Measurements from ENCODE around the gene MICALL2. TPM values are rescaled to one million over a fixed set of nuclear protein-coding genes. Genes with fewer than 3 reads are reported as not detected.

The MICALL2 gene
- polyA plus RNA-seq, 2 of the 4 experiments (the other 2 are of a cell fraction), result 6.1 to 20.6 TPM

DNA sequence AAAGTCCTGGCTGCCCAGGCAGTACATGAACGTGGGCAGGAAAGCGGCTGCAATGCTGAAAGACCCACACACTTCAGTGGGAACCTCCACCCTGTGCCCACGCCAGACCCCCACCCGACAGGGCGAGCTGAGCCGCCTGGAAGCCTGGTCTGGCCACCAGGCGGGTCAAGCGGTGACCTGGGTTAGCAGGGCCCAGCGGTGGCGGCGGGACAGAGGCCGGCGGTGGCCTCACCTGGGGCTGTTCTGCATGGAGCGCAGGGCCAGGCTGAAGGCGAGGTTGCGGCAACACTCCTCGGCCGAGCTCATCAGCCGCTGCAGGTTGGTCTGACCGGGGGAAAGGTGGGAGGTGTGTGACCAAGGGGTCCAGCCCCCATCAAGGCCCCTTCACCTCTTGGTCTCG lies 11.6 kb upstream of the MICALL2 start:
- ATAC-seq (no peak), FAIRE-seq (no peak), DNase-seq (ENCODE audit: low read depth in 1 of 2, low spot score in 1 of 2) (no peak)
- Histone ChIP-seq H3K9me3 (no peaks in the 10 kb centered on the region), H3K4me1 (peaks cover 17% of the 10 kb centered on the region), H3K4me3 (no peak overlapping the region), H3K27ac (no peak overlapping the region), H3K4me2 (no peak overlapping the region)
- TF ChIP-seq TP53 (CRISPR knock-in tag; IDR thresholded peaks at IDR 0.05), result no peak
- TF ChIP-seq, protein P1, sequence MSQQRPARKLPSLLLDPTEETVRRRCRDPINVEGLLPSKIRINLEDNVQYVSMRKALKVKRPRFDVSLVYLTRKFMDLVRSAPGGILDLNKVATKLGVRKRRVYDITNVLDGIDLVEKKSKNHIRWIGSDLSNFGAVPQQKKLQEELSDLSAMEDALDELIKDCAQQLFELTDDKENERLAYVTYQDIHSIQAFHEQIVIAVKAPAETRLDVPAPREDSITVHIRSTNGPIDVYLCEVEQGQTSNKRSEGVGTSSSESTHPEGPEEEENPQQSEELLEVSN (IDR thresholded peaks at IDR 0.05; ENCODE audit: borderline replicate concordance, low read depth), result no peak
- TF ChIP-seq FOSB (CRISPR knock-in tag; IDR thresholded peaks at IDR 0.05), result no peak
- TF ChIP-seq, protein P2, sequence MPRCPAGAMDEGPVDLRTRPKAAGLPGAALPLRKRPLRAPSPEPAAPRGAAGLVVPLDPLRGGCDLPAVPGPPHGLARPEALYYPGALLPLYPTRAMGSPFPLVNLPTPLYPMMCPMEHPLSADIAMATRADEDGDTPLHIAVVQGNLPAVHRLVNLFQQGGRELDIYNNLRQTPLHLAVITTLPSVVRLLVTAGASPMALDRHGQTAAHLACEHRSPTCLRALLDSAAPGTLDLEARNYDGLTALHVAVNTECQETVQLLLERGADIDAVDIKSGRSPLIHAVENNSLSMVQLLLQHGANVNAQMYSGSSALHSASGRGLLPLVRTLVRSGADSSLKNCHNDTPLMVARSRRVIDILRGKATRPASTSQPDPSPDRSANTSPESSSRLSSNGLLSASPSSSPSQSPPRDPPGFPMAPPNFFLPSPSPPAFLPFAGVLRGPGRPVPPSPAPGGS (IDR thresholded peaks at IDR 0.05), result no peak
- no peak for TF ChIP-seq NR3C1 (IDR thresholded peaks at IDR 0.05)
- TF ChIP-seq CHD4 (IDR thresholded peaks at IDR 0.05; ENCODE audit: borderline replicate concordance), result no peak
- no peak for TF ChIP-seq POLR2A (IDR thresholded peaks at IDR 0.05; ENCODE audit: low read length)
- TF ChIP-seq, protein P3, sequence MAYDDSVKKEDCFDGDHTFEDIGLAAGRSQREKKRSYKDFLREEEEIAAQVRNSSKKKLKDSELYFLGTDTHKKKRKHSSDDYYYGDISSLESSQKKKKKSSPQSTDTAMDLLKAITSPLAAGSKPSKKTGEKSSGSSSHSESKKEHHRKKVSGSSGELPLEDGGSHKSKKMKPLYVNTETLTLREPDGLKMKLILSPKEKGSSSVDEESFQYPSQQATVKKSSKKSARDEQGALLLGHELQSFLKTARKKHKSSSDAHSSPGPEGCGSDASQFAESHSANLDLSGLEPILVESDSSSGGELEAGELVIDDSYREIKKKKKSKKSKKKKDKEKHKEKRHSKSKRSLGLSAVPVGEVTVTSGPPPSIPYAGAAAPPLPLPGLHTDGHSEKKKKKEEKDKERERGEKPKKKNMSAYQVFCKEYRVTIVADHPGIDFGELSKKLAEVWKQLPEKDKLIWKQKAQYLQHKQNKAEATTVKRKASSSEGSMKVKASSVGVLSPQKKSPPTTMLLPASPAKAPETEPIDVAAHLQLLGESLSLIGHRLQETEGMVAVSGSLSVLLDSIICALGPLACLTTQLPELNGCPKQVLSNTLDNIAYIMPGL (CRISPR knock-in tag; IDR thresholded peaks at IDR 0.05; ENCODE audit: borderline replicate concordance), result no peak
- TF ChIP-seq FOXS1 (CRISPR knock-in tag; IDR thresholded peaks at IDR 0.05), result no peak
- no peak for TF ChIP-seq EHF (CRISPR knock-in tag; IDR thresholded peaks at IDR 0.05)
- TF ChIP-seq CBX8 (IDR thresholded peaks at IDR 0.05), result no peak
- TF ChIP-seq MAZ (IDR thresholded peaks at IDR 0.05; ENCODE audit: borderline replicate concordance, low read depth, low read length), result no peak
- no peak for TF ChIP-seq CEBPB (IDR thresholded peaks at IDR 0.05)
- TF ChIP-seq, protein P4, sequence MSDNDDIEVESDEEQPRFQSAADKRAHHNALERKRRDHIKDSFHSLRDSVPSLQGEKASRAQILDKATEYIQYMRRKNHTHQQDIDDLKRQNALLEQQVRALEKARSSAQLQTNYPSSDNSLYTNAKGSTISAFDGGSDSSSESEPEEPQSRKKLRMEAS (IDR thresholded peaks at IDR 0.05), result no peak
- ChIA-PET CTCF (interaction anchor here (1.0 to 6.1 kb wide), 4 partner anchors 13 to 244 kb away, joined by 3 to 103 read pairs (median 7); no protein-coding TSS in a partner anchor), POLR2A (no interaction called here)
- 95% methylated on average over 10 of the region's 21 CpGs for WGBS (ENCODE audit: missing lambda C conversion rate)

DNA sequence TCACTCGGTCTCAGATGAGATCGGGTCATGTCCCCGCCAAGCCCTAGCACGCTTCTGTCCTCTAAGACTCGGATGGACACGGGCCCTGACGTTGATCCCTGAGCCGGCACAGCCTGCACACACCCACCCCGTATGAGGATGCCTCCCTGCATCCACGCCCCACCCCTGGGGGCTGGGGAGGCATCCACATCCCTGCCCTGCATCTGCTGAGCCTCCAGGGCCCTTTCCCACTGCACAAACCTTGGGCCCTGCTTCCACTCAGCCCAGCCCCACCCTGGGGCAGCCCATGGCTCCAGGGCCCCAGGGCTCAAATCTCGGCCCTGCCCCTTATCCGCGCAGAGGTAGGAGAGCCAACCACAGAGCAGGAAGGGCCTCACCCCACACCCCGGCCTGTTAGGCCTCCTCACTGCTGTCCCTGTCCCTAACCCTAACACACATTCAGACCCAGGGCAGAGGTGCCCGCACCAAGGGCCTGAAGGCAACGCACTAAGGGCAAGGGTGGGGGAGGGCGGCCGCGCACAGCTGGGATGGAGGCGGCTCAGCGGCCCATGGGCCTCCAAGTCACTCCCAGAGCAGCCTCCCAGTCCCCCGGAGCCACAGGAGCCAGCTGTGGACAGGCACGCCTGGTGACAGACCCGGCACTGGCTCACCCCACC lies 9.5 kb upstream of the MICALL2 start:
- TF ChIP-seq, protein P5, sequence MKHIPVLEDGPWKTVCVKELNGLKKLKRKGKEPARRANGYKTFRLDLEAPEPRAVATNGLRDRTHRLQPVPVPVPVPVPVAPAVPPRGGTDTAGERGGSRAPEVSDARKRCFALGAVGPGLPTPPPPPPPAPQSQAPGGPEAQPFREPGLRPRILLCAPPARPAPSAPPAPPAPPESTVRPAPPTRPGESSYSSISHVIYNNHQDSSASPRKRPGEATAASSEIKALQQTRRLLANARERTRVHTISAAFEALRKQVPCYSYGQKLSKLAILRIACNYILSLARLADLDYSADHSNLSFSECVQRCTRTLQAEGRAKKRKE (CRISPR knock-in tag; IDR thresholded peaks at IDR 0.05; ENCODE audit: low read depth), result no peak
- TF ChIP-seq, protein P6, sequence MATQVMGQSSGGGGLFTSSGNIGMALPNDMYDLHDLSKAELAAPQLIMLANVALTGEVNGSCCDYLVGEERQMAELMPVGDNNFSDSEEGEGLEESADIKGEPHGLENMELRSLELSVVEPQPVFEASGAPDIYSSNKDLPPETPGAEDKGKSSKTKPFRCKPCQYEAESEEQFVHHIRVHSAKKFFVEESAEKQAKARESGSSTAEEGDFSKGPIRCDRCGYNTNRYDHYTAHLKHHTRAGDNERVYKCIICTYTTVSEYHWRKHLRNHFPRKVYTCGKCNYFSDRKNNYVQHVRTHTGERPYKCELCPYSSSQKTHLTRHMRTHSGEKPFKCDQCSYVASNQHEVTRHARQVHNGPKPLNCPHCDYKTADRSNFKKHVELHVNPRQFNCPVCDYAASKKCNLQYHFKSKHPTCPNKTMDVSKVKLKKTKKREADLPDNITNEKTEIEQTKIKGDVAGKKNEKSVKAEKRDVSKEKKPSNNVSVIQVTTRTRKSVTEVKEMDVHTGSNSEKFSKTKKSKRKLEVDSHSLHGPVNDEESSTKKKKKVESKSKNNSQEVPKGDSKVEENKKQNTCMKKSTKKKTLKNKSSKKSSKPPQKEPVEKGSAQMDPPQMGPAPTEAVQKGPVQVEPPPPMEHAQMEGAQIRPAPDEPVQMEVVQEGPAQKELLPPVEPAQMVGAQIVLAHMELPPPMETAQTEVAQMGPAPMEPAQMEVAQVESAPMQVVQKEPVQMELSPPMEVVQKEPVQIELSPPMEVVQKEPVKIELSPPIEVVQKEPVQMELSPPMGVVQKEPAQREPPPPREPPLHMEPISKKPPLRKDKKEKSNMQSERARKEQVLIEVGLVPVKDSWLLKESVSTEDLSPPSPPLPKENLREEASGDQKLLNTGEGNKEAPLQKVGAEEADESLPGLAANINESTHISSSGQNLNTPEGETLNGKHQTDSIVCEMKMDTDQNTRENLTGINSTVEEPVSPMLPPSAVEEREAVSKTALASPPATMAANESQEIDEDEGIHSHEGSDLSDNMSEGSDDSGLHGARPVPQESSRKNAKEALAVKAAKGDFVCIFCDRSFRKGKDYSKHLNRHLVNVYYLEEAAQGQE (IDR thresholded peaks at IDR 0.05), result no peak
- TF ChIP-seq SREBF2 (IDR thresholded peaks at IDR 0.05) (no peak), HOXA7 (CRISPR knock-in tag; IDR thresholded peaks at IDR 0.05) (no peak), GATA3 (IDR thresholded peaks at IDR 0.05; ENCODE audit: borderline replicate concordance) (no peak), NFE2L2 (conservative IDR thresholded peaks at IDR 0.05; ENCODE audit: low read length) (no peak), HOXB5 (CRISPR knock-in tag; IDR thresholded peaks at IDR 0.05) (no peak), MAZ (IDR thresholded peaks at IDR 0.05; ENCODE audit: borderline replicate concordance, low read depth, low read length) (no peak), ZNF302 (CRISPR knock-in tag; IDR thresholded peaks at IDR 0.05) (no peak), JUNB (IDR thresholded peaks at IDR 0.05) (no peak), CEBPB (IDR thresholded peaks at IDR 0.05) (no peak), TP53 (CRISPR knock-in tag; IDR thresholded peaks at IDR 0.05) (no peak)
- TF ChIP-seq, protein P7, sequence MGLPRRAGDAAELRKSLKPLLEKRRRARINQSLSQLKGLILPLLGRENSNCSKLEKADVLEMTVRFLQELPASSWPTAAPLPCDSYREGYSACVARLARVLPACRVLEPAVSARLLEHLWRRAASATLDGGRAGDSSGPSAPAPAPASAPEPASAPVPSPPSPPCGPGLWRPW (IDR thresholded peaks at IDR 0.05), result no peak
- TF ChIP-seq, protein P1 (IDR thresholded peaks at IDR 0.05; ENCODE audit: borderline replicate concordance, low read depth), result no peak
- Histone ChIP-seq H3K4me3 (no peak overlapping the region), H3K4me1 (peaks cover 17% of the 10 kb centered on the region), H3K9me3 (no peaks in the 10 kb centered on the region), H3K27ac (0 out of 6 replicates have a peak overlapping the region, but pooled peaks of 1 of the 2 experiments have one; percentile 12), H3K4me2 (no peak overlapping the region)
- FAIRE-seq (no peak), ATAC-seq (no peak), DNase-seq (ENCODE audit: low read depth in 1 of 2, low spot score in 1 of 2) (no peak)
- ChIA-PET POLR2A (no interaction called here), CTCF (no interaction called here)
- WGBS (ENCODE audit: missing lambda C conversion rate), result 98% methylated on average over 18 of the region's 24 CpGs

Measured in A549 (cell line).